MM.1S (cell line): ENCODE results near the gene ARPC5L.

Experiments used
- DNase-seq: peaks from one replicate; pipeline ENCODE4 v3.0.0-alpha.2; 2015
- H2AFZ ChIP-seq: fragments of 300-600 bp; sonication (generic); 2 replicates; pipeline ENCODE4 v1.6.0; 2016; ENCODE audit warnings: antibody characterized with exemption, low read length
- H3F3A ChIP-seq: fragments of 300-600 bp; sonication (generic); 2 replicates; pipeline ENCODE4 v1.6.1; 2016; ENCODE audit warnings: mild to moderate bottlenecking, antibody characterized with exemption, low read length, moderate library complexity, mixed read lengths; ENCODE audit not compliant: insufficient read depth
- H3K27ac ChIP-seq: fragments of 300-600 bp; sonication (generic); 2 replicates; pipeline ENCODE4 v1.5.1; 2016; ENCODE audit warnings: mild to moderate bottlenecking, low read length
- H3K27me3 ChIP-seq: fragments of 300-600 bp; sonication (generic); replicated peaks from 2 replicates; pipeline ENCODE4 v1.6.0; 2016; ENCODE audit warnings: low read length; ENCODE audit not compliant: insufficient read depth
- H3K36me3 ChIP-seq: fragments of 300-600 bp; sonication (generic); replicated peaks from 2 replicates; pipeline ENCODE4 v1.6.1; 2016; ENCODE audit warnings: mild to moderate bottlenecking, low read length, mixed read lengths; ENCODE audit not compliant: insufficient read depth
- H3K4me1 ChIP-seq: fragments of 300-600 bp; sonication (generic); 2 replicates; pipeline ENCODE4 v1.6.1; 2016; ENCODE audit warnings: low read length, mixed read lengths
- H3K4me2 ChIP-seq: fragments of 300-600 bp; sonication (generic); 2 replicates; pipeline ENCODE4 v1.6.0; 2016; ENCODE audit warnings: low read depth, low read length
- H3K4me3 ChIP-seq: fragments of 300-600 bp; sonication (generic); 2 replicates; pipeline ENCODE4 v1.5.1; 2016; ENCODE audit warnings: low read length, mixed read lengths
- H3K79me2 ChIP-seq: fragments of 300-600 bp; sonication (generic); 2 replicates; pipeline ENCODE4 v1.6.1; 2016; ENCODE audit warnings: mixed run types, low read length, mixed read lengths
- H3K9ac ChIP-seq: fragments of 300-600 bp; sonication (generic); 2 replicates; pipeline ENCODE4 v1.6.1; 2016; ENCODE audit warnings: low read length, mixed read lengths
- H3K9me2 ChIP-seq: fragments of 300-600 bp; sonication (generic); replicated peaks from 2 replicates; pipeline ENCODE4 v1.6.1; 2016; ENCODE audit warnings: mild to moderate bottlenecking, low read length, mixed read lengths; ENCODE audit not compliant: insufficient read depth
- H3K9me3 ChIP-seq: fragments of 300-600 bp; sonication (generic); replicated peaks from 2 replicates; pipeline ENCODE4 v1.6.1; 2016; ENCODE audit warnings: mild to moderate bottlenecking, low read length, mixed read lengths; ENCODE audit not compliant: insufficient read depth
- H4K20me1 ChIP-seq: fragments of 300-600 bp; sonication (generic); 2 replicates; pipeline ENCODE4 v1.6.1; 2016; ENCODE audit warnings: mild to moderate bottlenecking, low read length, moderate library complexity, mixed read lengths; ENCODE audit not compliant: insufficient read depth
- CTCF ChIP-seq: fragments of 300-600 bp; sonication (generic); IDR thresholded peaks from 2 replicates; pipeline ENCODE4 v1.5.1; 2016; ENCODE audit warnings: antibody characterized with exemption, low read length, mixed read lengths
- EZH2 ChIP-seq: fragments of 300-600 bp; sonication (generic); optimal IDR thresholded peaks from 2 replicates; pipeline ENCODE3; 2017; ENCODE audit warnings: low read depth, mild to moderate bottlenecking, antibody characterized with exemption, low read length, mixed read lengths
- EZH2phosphoT487 ChIP-seq: fragments of 300-600 bp; sonication (generic); IDR thresholded peaks from 2 replicates; pipeline ENCODE4 v1.6.1; 2018; ENCODE audit warnings: antibody characterized with exemption, low read length

Gene ARPC5L

DNA sequence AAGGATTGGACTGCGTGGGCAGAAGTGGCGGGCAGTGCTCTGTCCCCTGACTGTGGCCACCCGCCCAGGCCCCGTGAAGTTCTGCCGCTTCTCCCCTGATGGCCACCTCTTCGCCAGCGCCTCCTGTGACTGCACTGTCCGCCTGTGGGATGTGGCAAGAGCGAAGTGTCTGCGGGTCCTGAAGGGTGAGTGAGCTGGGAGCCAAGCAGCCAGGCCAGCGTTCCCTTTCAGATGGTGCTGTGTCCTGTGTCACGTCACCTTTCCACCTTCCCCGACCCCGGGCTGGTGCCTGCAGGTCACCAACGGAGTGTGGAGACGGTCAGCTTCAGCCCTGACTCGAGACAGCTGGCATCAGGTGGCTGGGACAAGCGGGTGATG, 6.4 kb upstream of the ARPC5L start:
- Histone ChIP-seq H2AFZ (no peak overlapping the region), H3K9me2 (no peaks in the 10 kb centered on the region), H3K9me3 (no peaks in the 10 kb centered on the region), H3K4me2 (no peak overlapping the region), H3K27ac (no peak overlapping the region), H3K4me1 (peaks cover 17% of the 10 kb centered on the region; the same call in 1 of the 2 replicates), H3K4me3 (no peak overlapping the region), H3K9ac (no peak overlapping the region), H3K27me3 (no peaks in the 10 kb centered on the region), H3K79me2 (peaks cover 25% of the 10 kb centered on the region), H3F3A (peaks cover 66% of the 10 kb centered on the region), H3K36me3 (peaks cover 14% of the 10 kb centered on the region), H4K20me1 (peaks cover 38% of the 10 kb centered on the region)
- DNase-seq = no peak
- TF ChIP-seq EZH2 (no peak), EZH2phosphoT487 (no peak), CTCF (no peak)

- Histone ChIP-seq H3K27me3 (no peaks in the 10 kb centered on the region), H3K4me2 (no peak overlapping the region), H3K9me2 (no peaks in the 10 kb centered on the region), H4K20me1 (peaks cover 43% of the 10 kb centered on the region), H2AFZ (no peak overlapping the region), H3K4me3 (no peak overlapping the region), H3F3A (peaks cover 72% of the 10 kb centered on the region), H3K79me2 (peaks cover 31% of the 10 kb centered on the region), H3K36me3 (peaks cover 20% of the 10 kb centered on the region), H3K9me3 (no peaks in the 10 kb centered on the region), H3K27ac (no peak overlapping the region), H3K4me1 (peaks cover 19% of the 10 kb centered on the region; the same call in 1 of the 2 replicates), H3K9ac (no peak overlapping the region)
- peak; percentile 22; the same call in 1 of the 2 replicates for TF ChIP-seq CTCF
- no peak for TF ChIP-seq EZH2
- no peak for DNase-seq
Measured at GRCh38 chr9:124855944-124856765, 5.8 kb upstream of the ARPC5L start.

- peaks cover 76% of the 10 kb centered on the region for H3F3A ChIP-seq
- H3K79me2 ChIP-seq = peaks cover 37% of the 10 kb centered on the region
- no peak for TF ChIP-seq EZH2phosphoT487
- TF ChIP-seq CTCF = no peak
- no peak for TF ChIP-seq EZH2
- H3K27ac ChIP-seq = no peak overlapping the region
- DNase-seq = no peak
- no peak overlapping the region for H3K9ac ChIP-seq
- no peaks in the 10 kb centered on the region for H3K27me3 ChIP-seq
- no peaks in the 10 kb centered on the region for H3K9me3 ChIP-seq
- H3K4me3 ChIP-seq = no peak overlapping the region
- H3K9me2 ChIP-seq = no peaks in the 10 kb centered on the region
- H3K36me3 ChIP-seq = peaks cover 20% of the 10 kb centered on the region
- peaks cover 16% of the 10 kb centered on the region; the same call in 1 of the 2 replicates for H3K4me1 ChIP-seq
- no peak overlapping the region for H3K4me2 ChIP-seq
- H2AFZ ChIP-seq = no peak overlapping the region
- H4K20me1 ChIP-seq = peaks cover 43% of the 10 kb centered on the region
Measured at GRCh38 chr9:124857533-124858162, 4.3 kb upstream of the ARPC5L start.
